Activated naive CD4-positive, alpha-beta T cell treated with anti-CD3 and anti-CD28 coated beads for 36 hours (primary cell): ENCODE measurements around the gene TMTC2. TPM values are rescaled to one million over a fixed set of nuclear protein-coding genes. Genes with fewer than 3 reads are reported as not detected.
A peak's percentile ranks its signal among the peaks of the same experiment; 100 is the strongest.

ENCODE experiments used
- CTCF ChIA-PET: fragments of 350-600 bp; sonication (Branson Sonifier 250); formaldehyde crosslinking; loops from one replicate; lab custom pipeline; 2021; ENCODE audit warnings: antibody characterized with exemption; lab: Charles Lee
- DNase-seq: peaks from one replicate; pipeline ENCODE4 v3.0.0-alpha.2; 2020
- H3K27ac Mint-ChIP-seq: one replicate; pipeline ENCODE4 v1.8.0; 2021; ENCODE audit warnings: mild to moderate bottlenecking, mixed read lengths
- H3K27me3 Mint-ChIP-seq: one replicate; pipeline ENCODE4 v1.8.0; 2021; ENCODE audit warnings: low read depth, mixed read lengths
- H3K36me3 Mint-ChIP-seq: one replicate; pipeline ENCODE4 v1.8.0; 2021; ENCODE audit warnings: low read depth, mixed read lengths
- H3K4me1 Mint-ChIP-seq: one replicate; pipeline ENCODE4 v1.8.0; 2021; ENCODE audit warnings: low read depth, mixed read lengths
- H3K4me3 Mint-ChIP-seq: one replicate; pipeline ENCODE4 v1.8.0; 2021; ENCODE audit warnings: mild to moderate bottlenecking, moderate library complexity, mixed read lengths
- H3K9me3 Mint-ChIP-seq: one replicate; pipeline ENCODE4 v1.8.0; 2021; ENCODE audit warnings: mixed read lengths
- intact Hi-C: fragments of 100-400 bp; cut with micrococcal nuclease; formaldehyde crosslinking; loops from one replicate; pipeline ENCODE4 v1.15.1; 2023
- total RNA-seq, 2 experiments: library from RNA; stranded (reverse); gene quantifications; one replicate each; pipeline ENCODE4 v1.2.3, GENCODE V29; 2021

The TMTC2 gene
- total RNA-seq, 2 experiments from 2014 or later = 3.1 TPM

- H3K36me3 Mint-ChIP-seq = peaks cover 3% of the 10 kb centered on the region
- H3K9me3 Mint-ChIP-seq = no peaks in the 10 kb centered on the region
- peaks cover 3% of the 10 kb centered on the region for H3K27me3 Mint-ChIP-seq
Observed at GRCh38 chr12:82687021-82688011, 610 bp downstream of the TMTC2 start.

GRCh38 chr12:82688035-82688501 is 1.4 kb downstream of the TMTC2 start:
- no peak for DNase-seq
- H3K36me3 Mint-ChIP-seq = peaks cover 3% of the 10 kb centered on the region
- peaks cover 11% of the 10 kb centered on the region for H3K4me1 Mint-ChIP-seq
- no peaks in the 10 kb centered on the region for H3K9me3 Mint-ChIP-seq
- H3K4me3 Mint-ChIP-seq = peak overlapping the region; percentile 84
- intact Hi-C loops = loop anchor here (5.0 kb wide), 6 partner anchors 84 to 1269 kb away; no protein-coding TSS in a partner anchor
- CTCF ChIA-PET = interaction anchor here (0.6 kb wide), 1 partner anchor 260 kb away, joined by 3 read pairs; no protein-coding TSS in a partner anchor
- H3K27me3 Mint-ChIP-seq = no peaks in the 10 kb centered on the region
- H3K27ac Mint-ChIP-seq = peak overlapping the region; percentile 3

More at GRCh38 chr12:82687021-82688011, 610 bp downstream of the TMTC2 start:
- peak overlapping the region; percentile 84 for H3K4me3 Mint-ChIP-seq
- H3K27ac Mint-ChIP-seq = peak overlapping the region; percentile 68
- intact Hi-C loops = loop anchor here (5.0 kb wide), 6 partner anchors 85 to 1270 kb away; no protein-coding TSS in a partner anchor
- H3K4me1 Mint-ChIP-seq = peaks cover 11% of the 10 kb centered on the region
- peak; percentile 86 for DNase-seq
- CTCF ChIA-PET = interaction anchor here (0.6 to 2.4 kb wide), 10 partner anchors 9 to 295 kb away, joined by 3 to 21 read pairs (median 4); no protein-coding TSS in a partner anchor

GRCh38 chr12:82688596-82688995 is 1.9 kb downstream of the TMTC2 start:
- Mint-ChIP-seq H3K27ac (no peak overlapping the region), H3K4me3 (peak overlapping the region; percentile 84), H3K27me3 (no peaks in the 10 kb centered on the region), H3K9me3 (no peaks in the 10 kb centered on the region), H3K36me3 (peaks cover 4% of the 10 kb centered on the region), H3K4me1 (peaks cover 11% of the 10 kb centered on the region)
- intact Hi-C loops = loop anchor here (5.0 kb wide), 6 partner anchors 84 to 1269 kb away; no protein-coding TSS in a partner anchor
- CTCF ChIA-PET = interaction anchor here (0.6 kb wide), 1 partner anchor 260 kb away, joined by 3 read pairs; no protein-coding TSS in a partner anchor
- no peak for DNase-seq

- CTCF ChIA-PET = no interaction called here
- H3K27ac Mint-ChIP-seq = no peak overlapping the region
- DNase-seq = no peak
- peaks cover 11% of the 10 kb centered on the region for H3K4me1 Mint-ChIP-seq
- H3K4me3 Mint-ChIP-seq = no peak overlapping the region
- intact Hi-C loops = no loop called here
- peaks cover 4% of the 10 kb centered on the region for H3K36me3 Mint-ChIP-seq
- H3K27me3 Mint-ChIP-seq = no peaks in the 10 kb centered on the region
- no peaks in the 10 kb centered on the region for H3K9me3 Mint-ChIP-seq
Observed at GRCh38 chr12:82690006-82690405, 3.3 kb downstream of the TMTC2 start.

GRCh38 chr12:82691513-82691912 is 4.8 kb downstream of the TMTC2 start:
- DNase-seq = no peak

GRCh38 chr12:82694276-82694675 is 7.6 kb downstream of the TMTC2 start:
- Mint-ChIP-seq H3K27me3 (no peaks in the 10 kb centered on the region), H3K4me3 (no peak overlapping the region), H3K4me1 (peaks cover 3% of the 10 kb centered on the region), H3K27ac (no peak overlapping the region), H3K36me3 (peaks cover 4% of the 10 kb centered on the region), H3K9me3 (no peaks in the 10 kb centered on the region)
- intact Hi-C loops = no loop called here
- CTCF ChIA-PET = interaction anchor here (1.0 kb wide), 1 partner anchor 10 kb away, joined by 4 read pairs; no protein-coding TSS in a partner anchor
- DNase-seq = no peak

More at GRCh38 chr12:82691513-82691912, 4.8 kb downstream of the TMTC2 start:
- CTCF ChIA-PET = no interaction called here
- Mint-ChIP-seq H3K27ac (no peak overlapping the region), H3K36me3 (peaks cover 4% of the 10 kb centered on the region), H3K27me3 (no peaks in the 10 kb centered on the region), H3K4me1 (peaks cover 11% of the 10 kb centered on the region), H3K4me3 (no peak overlapping the region), H3K9me3 (no peaks in the 10 kb centered on the region)
- intact Hi-C loops = no loop called here

GRCh38 chr12:82694970-82695369 is 8.3 kb downstream of the TMTC2 start:
- peaks cover 3% of the 10 kb centered on the region for H3K36me3 Mint-ChIP-seq
- no peak overlapping the region for H3K4me3 Mint-ChIP-seq
- intact Hi-C loops = no loop called here
- peaks cover 2% of the 10 kb centered on the region for H3K4me1 Mint-ChIP-seq
- H3K27me3 Mint-ChIP-seq = no peaks in the 10 kb centered on the region
- no peak for DNase-seq
- no peak overlapping the region for H3K27ac Mint-ChIP-seq
- H3K9me3 Mint-ChIP-seq = no peaks in the 10 kb centered on the region
- CTCF ChIA-PET = interaction anchor here (1.0 kb wide), 1 partner anchor 11 kb away, joined by 4 read pairs; no protein-coding TSS in a partner anchor

GRCh38 chr12:82695531-82695930 is 8.8 kb downstream of the TMTC2 start:
- H3K4me1 Mint-ChIP-seq = no peaks in the 10 kb centered on the region
- H3K9me3 Mint-ChIP-seq = no peaks in the 10 kb centered on the region
- H3K27ac Mint-ChIP-seq = no peak overlapping the region
- intact Hi-C loops = no loop called here
- no peak for DNase-seq
- H3K27me3 Mint-ChIP-seq = no peaks in the 10 kb centered on the region
- H3K36me3 Mint-ChIP-seq = peaks cover 1% of the 10 kb centered on the region
- CTCF ChIA-PET = interaction anchor here (1.0 kb wide), 1 partner anchor 9 kb away, joined by 4 read pairs; the partner anchor contains the start of gene TMTC2
- H3K4me3 Mint-ChIP-seq = no peak overlapping the region

- H3K4me1 Mint-ChIP-seq = no peaks in the 10 kb centered on the region
- H3K27me3 Mint-ChIP-seq = no peaks in the 10 kb centered on the region
- no peaks in the 10 kb centered on the region for H3K9me3 Mint-ChIP-seq
- no peak overlapping the region for H3K4me3 Mint-ChIP-seq
- DNase-seq = no peak
- peaks cover 1% of the 10 kb centered on the region for H3K36me3 Mint-ChIP-seq
- intact Hi-C loops = no loop called here
- no peak overlapping the region for H3K27ac Mint-ChIP-seq
- CTCF ChIA-PET = interaction anchor here (1.0 kb wide), 1 partner anchor 10 kb away, joined by 4 read pairs; the partner anchor contains the start of gene TMTC2
Observed at GRCh38 chr12:82696543-82696942, 9.8 kb downstream of the TMTC2 start.

- H3K9me3 Mint-ChIP-seq = no peaks in the 10 kb centered on the region
- CTCF ChIA-PET = interaction anchor here (2.2 kb wide), 1 partner anchor 12 kb away, joined by 7 read pairs; the partner anchor contains the start of gene TMTC2
- no peaks in the 10 kb centered on the region for H3K27me3 Mint-ChIP-seq
- H3K4me3 Mint-ChIP-seq = no peak overlapping the region
- no peak for DNase-seq
- no peaks in the 10 kb centered on the region for H3K36me3 Mint-ChIP-seq
- intact Hi-C loops = no loop called here
- H3K27ac Mint-ChIP-seq = no peak overlapping the region
- H3K4me1 Mint-ChIP-seq = no peaks in the 10 kb centered on the region
Observed at GRCh38 chr12:82698708-82699564, 12.2 kb downstream of the TMTC2 start.

GRCh38 chr12:82705774-82706173 is 19.1 kb downstream of the TMTC2 start:
- CTCF ChIA-PET = interaction anchor here (3.7 kb wide), 1 partner anchor 20 kb away, joined by 11 read pairs; the partner anchor contains the start of gene TMTC2

More at GRCh38 chr12:82705774-82706173, 19.1 kb downstream of the TMTC2 start:
- H3K36me3 Mint-ChIP-seq = no peaks in the 10 kb centered on the region
- no peak overlapping the region for H3K27ac Mint-ChIP-seq
- no peak for DNase-seq
- no peaks in the 10 kb centered on the region for H3K9me3 Mint-ChIP-seq
- no peaks in the 10 kb centered on the region for H3K4me1 Mint-ChIP-seq
- intact Hi-C loops = no loop called here
- H3K4me3 Mint-ChIP-seq = no peak overlapping the region
- H3K27me3 Mint-ChIP-seq = no peaks in the 10 kb centered on the region
